GM12865 (cell line): ENCODE data around the gene FRAS1.

Experiments used
- DNase-seq: peaks from one replicate; pipeline ENCODE4 v3.0.0; 2010; ENCODE audit warnings: low read depth
- H3K4me3 ChIP-seq: 2 replicates; pipeline ENCODE4 v1.5.1; 2011; ENCODE audit warnings: mild to moderate bottlenecking, low read depth, low read length, control low read depth
- TF ChIP-seq, protein P1 (sequence below): IDR thresholded peaks from 2 replicates; pipeline ENCODE4 v1.5.1; 2011; ENCODE audit warnings: low read length, control low read depth, low read depth, inconsistent platforms; ENCODE audit not compliant: insufficient read depth; ENCODE audit errors: missing control alignments

The FRAS1 gene

DNA sequence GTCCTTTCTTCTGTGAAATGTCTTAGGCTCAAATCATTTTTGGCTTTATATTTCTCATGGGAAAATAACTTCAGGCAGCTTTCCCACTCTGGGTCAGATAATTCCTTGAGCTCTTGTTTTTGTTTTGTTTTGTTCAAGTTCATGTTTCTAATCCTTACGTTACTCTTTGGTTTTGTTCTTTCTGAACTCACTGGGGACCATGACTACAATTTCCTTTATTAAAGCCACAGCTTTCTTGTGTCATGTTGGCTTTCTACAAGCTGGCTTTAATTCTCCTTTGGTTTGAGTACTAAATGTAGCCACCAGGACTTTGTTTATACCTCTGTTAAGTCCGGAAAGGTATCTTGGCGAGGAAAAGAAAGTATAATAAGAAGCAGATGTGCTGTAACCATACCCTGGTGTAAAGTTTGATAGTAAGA lies 463.7 kb downstream of the FRAS1 start:
- DNase-seq: no peak
- TF ChIP-seq, protein P1, sequence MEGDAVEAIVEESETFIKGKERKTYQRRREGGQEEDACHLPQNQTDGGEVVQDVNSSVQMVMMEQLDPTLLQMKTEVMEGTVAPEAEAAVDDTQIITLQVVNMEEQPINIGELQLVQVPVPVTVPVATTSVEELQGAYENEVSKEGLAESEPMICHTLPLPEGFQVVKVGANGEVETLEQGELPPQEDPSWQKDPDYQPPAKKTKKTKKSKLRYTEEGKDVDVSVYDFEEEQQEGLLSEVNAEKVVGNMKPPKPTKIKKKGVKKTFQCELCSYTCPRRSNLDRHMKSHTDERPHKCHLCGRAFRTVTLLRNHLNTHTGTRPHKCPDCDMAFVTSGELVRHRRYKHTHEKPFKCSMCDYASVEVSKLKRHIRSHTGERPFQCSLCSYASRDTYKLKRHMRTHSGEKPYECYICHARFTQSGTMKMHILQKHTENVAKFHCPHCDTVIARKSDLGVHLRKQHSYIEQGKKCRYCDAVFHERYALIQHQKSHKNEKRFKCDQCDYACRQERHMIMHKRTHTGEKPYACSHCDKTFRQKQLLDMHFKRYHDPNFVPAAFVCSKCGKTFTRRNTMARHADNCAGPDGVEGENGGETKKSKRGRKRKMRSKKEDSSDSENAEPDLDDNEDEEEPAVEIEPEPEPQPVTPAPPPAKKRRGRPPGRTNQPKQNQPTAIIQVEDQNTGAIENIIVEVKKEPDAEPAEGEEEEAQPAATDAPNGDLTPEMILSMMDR: no peak
- H3K4me3 ChIP-seq: no peak overlapping the region

DNA sequence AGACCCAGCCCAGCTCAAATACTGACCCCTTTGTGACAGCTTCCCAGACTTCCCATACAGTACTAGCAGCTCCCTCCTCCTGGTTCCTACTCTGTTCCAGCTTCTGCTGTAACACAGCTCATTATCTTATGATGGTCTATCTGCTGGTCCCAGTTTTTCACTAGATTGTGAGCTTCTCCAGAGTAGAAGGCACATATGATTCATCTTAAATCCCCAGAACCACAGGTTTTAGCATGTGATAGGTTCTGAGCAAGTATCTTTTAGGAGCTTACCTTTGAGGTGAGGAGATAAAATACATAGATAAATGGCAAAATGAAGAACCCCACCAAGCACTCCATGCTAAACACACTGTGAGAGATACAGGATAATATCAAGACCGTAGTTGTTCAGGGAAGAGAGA lies 466.9 kb downstream of the FRAS1 start:
- no peak for DNase-seq
- H3K4me3 ChIP-seq: no peak overlapping the region
- TF ChIP-seq, protein P1: no peak

- TF ChIP-seq, protein P1: no peak
- DNase-seq: no peak
- no peak overlapping the region for H3K4me3 ChIP-seq
Observed at GRCh38 chr4:78525559-78525958, 468.4 kb downstream of the FRAS1 start.

DNA sequence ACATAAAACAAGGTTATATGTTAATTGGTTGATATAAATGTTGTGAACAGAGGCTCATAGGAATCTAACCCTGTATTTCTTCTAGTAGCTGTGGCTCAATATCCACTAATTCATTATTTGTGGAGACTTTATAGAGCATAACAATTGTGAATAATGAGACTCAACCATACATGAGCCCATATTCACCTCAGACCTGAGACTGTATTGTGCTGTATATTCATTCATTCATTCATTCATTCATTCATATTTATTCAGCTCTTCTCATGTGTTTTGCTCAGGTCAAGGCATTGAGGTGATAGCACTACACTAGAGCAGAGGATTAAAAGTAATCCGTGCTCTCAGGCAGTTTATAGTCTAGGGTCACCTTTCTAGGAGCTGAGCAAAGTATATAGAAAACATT lies 470.0 kb downstream of the FRAS1 start:
- DNase-seq: no peak
- TF ChIP-seq, protein P1: no peak
- no peak overlapping the region for H3K4me3 ChIP-seq

- TF ChIP-seq, protein P1: no peak
- no peak for DNase-seq
Observed at GRCh38 chr4:78527555-78527954, 470.4 kb downstream of the FRAS1 start.

DNA sequence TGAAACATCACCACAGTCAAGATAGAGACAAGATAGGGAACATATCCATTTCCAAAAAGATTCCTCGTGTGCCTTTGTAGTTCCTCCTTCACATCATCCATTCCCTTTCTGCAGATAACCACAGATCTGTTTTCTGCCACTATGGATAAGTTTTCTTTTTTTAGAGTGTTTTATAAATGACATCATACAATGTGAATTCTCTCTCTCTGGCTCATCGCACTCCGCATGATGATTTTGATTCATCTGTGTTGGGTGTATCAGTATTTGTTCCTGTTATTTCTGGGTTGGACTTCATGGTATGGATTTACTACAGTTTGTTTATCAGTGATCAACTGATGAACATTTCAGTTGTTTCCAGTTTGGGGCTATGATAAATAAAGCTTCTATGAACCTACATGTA lies 471.2 kb downstream of the FRAS1 start:
- DNase-seq: no peak
- no peak overlapping the region for H3K4me3 ChIP-seq
- TF ChIP-seq, protein P1: no peak

More at GRCh38 chr4:78527555-78527954, 470.4 kb downstream of the FRAS1 start:
- no peak overlapping the region for H3K4me3 ChIP-seq

- no peak for DNase-seq
- no peak overlapping the region for H3K4me3 ChIP-seq
- TF ChIP-seq, protein P1: no peak
Observed at GRCh38 chr4:78529569-78530209, 472.6 kb downstream of the FRAS1 start.
